Measurements from ENCODE around the gene LAMTOR1. TPM values are rescaled to one million over a fixed set of nuclear protein-coding genes. Genes with fewer than 3 reads are reported as not detected.
A peak's percentile ranks its signal among the peaks of the same experiment; 100 is the strongest.

LAMTOR1 gene
- total RNA-seq, 2 experiments from 2014 or later = 50.3 to 52.4 TPM

DNA sequence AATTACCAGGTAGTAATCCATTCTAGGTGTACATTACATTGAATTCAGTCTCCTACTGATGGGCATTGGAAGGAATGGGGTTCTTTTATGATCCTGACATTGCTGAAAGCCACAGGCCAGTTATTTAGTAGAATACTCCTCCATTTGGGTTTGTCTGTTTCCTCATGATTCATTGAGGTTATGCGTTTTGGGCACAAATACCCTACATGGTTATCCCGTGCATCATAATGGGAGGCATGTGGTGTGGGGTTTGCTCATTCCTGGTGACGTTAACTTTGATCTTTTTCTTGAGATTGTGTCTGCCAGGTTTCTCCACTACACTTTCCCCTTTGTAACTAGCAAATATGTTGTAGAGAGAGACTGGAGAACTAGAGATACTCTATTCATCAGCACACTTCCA, 38.0 kb upstream of the LAMTOR1 start:
- intact Hi-C loops (cut with micrococcal nuclease) = no loop called here
- Mint-ChIP-seq H3K27ac (peak overlapping the region; percentile 9), H3K36me3 (ENCODE audit: low read depth) (no peaks in the 10 kb centered on the region), H3K27me3 (peaks cover 4% of the 10 kb centered on the region), H3K4me3 (no peak overlapping the region), H3K4me1 (ENCODE audit: low read depth) (peaks cover 17% of the 10 kb centered on the region), H3K9me3 (no peaks in the 10 kb centered on the region)
- ChIA-PET POLR2A (no interaction called here), CTCF (interaction anchor here (0.6 to 1.6 kb wide), 3 partner anchors 96 to 164 kb away, joined by 3 read pairs; no protein-coding TSS in a partner anchor)
- DNase-seq (peak; percentile 45), ATAC-seq (peak; percentile 60)
- TF ChIP-seq, protein P1, sequence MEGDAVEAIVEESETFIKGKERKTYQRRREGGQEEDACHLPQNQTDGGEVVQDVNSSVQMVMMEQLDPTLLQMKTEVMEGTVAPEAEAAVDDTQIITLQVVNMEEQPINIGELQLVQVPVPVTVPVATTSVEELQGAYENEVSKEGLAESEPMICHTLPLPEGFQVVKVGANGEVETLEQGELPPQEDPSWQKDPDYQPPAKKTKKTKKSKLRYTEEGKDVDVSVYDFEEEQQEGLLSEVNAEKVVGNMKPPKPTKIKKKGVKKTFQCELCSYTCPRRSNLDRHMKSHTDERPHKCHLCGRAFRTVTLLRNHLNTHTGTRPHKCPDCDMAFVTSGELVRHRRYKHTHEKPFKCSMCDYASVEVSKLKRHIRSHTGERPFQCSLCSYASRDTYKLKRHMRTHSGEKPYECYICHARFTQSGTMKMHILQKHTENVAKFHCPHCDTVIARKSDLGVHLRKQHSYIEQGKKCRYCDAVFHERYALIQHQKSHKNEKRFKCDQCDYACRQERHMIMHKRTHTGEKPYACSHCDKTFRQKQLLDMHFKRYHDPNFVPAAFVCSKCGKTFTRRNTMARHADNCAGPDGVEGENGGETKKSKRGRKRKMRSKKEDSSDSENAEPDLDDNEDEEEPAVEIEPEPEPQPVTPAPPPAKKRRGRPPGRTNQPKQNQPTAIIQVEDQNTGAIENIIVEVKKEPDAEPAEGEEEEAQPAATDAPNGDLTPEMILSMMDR (IDR thresholded peaks at IDR 0.05) = no peak

DNA sequence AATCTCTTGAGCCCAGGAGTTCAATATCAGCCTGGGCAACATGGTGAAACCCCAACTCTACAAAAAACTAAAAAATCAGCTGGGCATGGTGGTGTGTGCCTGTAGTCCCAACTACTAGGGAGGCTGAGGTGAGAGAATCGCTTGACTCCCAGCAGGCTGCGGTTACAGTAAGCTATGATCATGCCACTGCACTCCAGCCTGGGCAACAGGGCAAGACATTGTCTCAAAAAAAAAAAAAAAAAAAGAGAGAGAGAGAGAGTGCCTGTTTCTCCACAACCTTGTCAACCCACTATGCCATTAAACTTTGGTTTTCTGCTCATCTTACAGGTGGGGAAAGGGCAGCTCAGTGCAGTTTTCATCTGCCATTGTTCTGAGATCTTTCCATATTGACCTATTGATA, 37.6 kb upstream of the LAMTOR1 start:
- intact Hi-C loops (cut with micrococcal nuclease) = no loop called here
- ATAC-seq = peak; percentile 18
- Mint-ChIP-seq H3K27me3 (peaks cover 4% of the 10 kb centered on the region), H3K9me3 (no peaks in the 10 kb centered on the region), H3K4me1 (ENCODE audit: low read depth) (peaks cover 17% of the 10 kb centered on the region), H3K4me3 (no peak overlapping the region), H3K36me3 (ENCODE audit: low read depth) (no peaks in the 10 kb centered on the region), H3K27ac (peak overlapping the region; percentile 9)
- no peak for DNase-seq
- ChIA-PET POLR2A (no interaction called here), CTCF (interaction anchor here (0.6 to 1.6 kb wide), 3 partner anchors 97 to 164 kb away, joined by 3 read pairs; no protein-coding TSS in a partner anchor)
- TF ChIP-seq, protein P1 (IDR thresholded peaks at IDR 0.05) = no peak

DNA sequence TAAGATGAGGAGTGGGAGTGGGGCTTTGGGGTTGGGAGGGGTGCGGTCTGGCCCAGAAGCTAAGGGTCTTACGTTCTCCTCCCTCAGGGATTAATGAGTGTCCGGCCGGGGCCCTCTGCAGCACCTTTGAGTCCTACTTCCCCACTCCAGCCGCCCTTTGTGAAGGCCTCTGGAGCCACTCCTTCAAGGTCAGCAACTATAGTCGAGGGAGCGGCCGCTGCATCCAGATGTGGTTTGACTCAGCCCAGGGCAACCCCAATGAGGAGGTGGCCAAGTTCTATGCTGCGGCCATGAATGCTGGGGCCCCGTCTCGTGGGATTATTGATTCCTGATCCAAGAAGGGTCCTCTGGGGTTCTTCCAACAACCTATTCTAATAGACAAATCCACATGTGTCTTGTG, 36.4 kb upstream of the LAMTOR1 start:
- ChIA-PET CTCF (no interaction called here), POLR2A (no interaction called here)
- peaks cover 4% of the 10 kb centered on the region for H3K27me3 Mint-ChIP-seq
- no peaks in the 10 kb centered on the region for H3K9me3 Mint-ChIP-seq
- no peak overlapping the region for H3K4me3 Mint-ChIP-seq
- TF ChIP-seq, protein P1 (IDR thresholded peaks at IDR 0.05) = no peak
- ATAC-seq = no peak
- no peaks in the 10 kb centered on the region for H3K36me3 Mint-ChIP-seq (ENCODE audit: low read depth)
- peaks cover 17% of the 10 kb centered on the region for H3K4me1 Mint-ChIP-seq (ENCODE audit: low read depth)
- DNase-seq = no peak
- no peak overlapping the region for H3K27ac Mint-ChIP-seq
- intact Hi-C loops (cut with micrococcal nuclease) = no loop called here

DNA sequence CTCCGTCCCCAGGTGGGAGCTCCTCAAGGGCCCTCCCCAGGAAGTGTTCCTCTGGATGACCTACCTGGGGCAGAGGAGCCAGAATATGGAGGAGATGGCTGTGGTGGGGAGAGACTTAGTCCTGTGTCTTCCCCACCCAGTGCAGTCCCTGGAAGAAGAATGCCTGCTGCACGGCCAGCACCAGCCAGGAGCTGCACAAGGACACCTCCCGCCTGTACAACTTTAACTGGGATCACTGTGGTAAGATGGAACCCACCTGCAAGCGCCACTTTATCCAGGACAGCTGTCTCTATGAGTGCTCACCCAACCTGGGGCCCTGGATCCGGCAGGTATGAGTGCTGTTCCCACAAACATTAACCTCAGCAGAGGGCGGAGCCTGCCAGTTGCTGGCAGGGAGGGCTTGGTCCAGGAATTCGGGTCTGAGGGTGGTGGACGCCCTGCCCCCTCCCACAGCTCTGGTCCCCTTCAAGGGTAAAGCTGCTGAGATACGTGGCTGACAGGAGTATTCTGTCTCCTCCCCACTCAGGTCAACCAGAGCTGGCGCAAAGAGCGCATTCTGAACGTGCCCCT, 35.8 kb upstream of the LAMTOR1 start:
- H3K36me3 Mint-ChIP-seq (ENCODE audit: low read depth) = no peaks in the 10 kb centered on the region
- ATAC-seq (no peak), DNase-seq (no peak)
- H3K4me1 Mint-ChIP-seq (ENCODE audit: low read depth) = peaks cover 16% of the 10 kb centered on the region
- POLR2A ChIA-PET = no interaction called here
- no peaks in the 10 kb centered on the region for H3K9me3 Mint-ChIP-seq
- TF ChIP-seq, protein P1 (IDR thresholded peaks at IDR 0.05) = no peak
- H3K27ac Mint-ChIP-seq = no peak overlapping the region
- CTCF ChIA-PET = interaction anchor here (1.5 kb wide), 2 partner anchors 44 to 296 kb away, joined by 4 to 5 read pairs; partner anchors contain the start of gene CLPB
- intact Hi-C loops (cut with micrococcal nuclease) = no loop called here
- no peak overlapping the region for H3K4me3 Mint-ChIP-seq
- peaks cover 4% of the 10 kb centered on the region for H3K27me3 Mint-ChIP-seq

DNA sequence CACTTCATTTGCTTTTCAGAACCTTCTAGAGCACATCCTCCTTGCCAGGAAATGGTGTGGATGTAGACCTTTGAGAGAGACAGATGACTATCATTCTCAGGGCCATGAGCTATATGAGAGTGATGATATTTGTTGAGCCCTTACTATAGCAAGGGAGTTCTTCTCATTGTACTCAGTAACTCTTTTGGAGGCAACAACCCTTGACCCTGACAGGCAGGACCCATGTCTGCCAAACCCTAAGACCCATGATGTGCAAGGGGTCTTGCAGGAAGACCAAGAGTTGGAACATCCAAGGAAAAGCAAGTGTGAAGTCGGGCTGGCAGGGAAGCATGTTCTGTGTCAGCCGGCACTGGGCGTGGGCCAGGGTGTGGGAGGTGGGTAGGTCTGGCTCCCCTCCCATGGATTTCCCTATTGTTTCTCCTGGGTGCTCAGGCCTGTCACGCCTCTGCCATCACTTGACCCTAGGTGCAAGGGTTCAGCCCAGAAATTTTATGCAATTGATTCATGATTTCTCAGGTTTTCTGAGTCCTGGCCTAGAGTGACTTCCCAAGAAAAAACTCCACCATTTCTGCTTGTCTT, 33.7 kb upstream of the LAMTOR1 start:
- peak; percentile 76 for ATAC-seq
- H3K27ac Mint-ChIP-seq = no peak overlapping the region
- intact Hi-C loops (cut with micrococcal nuclease) = no loop called here
- CTCF ChIA-PET = interaction anchor here (1.2 kb wide), 1 partner anchor 46 kb away, joined by 4 read pairs; no protein-coding TSS in a partner anchor
- H3K9me3 Mint-ChIP-seq = no peaks in the 10 kb centered on the region
- peaks cover 12% of the 10 kb centered on the region for H3K27me3 Mint-ChIP-seq
- H3K4me1 Mint-ChIP-seq (ENCODE audit: low read depth) = peaks cover 14% of the 10 kb centered on the region
- H3K36me3 Mint-ChIP-seq (ENCODE audit: low read depth) = no peaks in the 10 kb centered on the region
- TF ChIP-seq, protein P1 (IDR thresholded peaks at IDR 0.05) = no peak
- H3K4me3 Mint-ChIP-seq = no peak overlapping the region
- no peak for DNase-seq
- POLR2A ChIA-PET = no interaction called here
